ENCODE measurements around the gene WNK1.

Gene WNK1

DNA sequence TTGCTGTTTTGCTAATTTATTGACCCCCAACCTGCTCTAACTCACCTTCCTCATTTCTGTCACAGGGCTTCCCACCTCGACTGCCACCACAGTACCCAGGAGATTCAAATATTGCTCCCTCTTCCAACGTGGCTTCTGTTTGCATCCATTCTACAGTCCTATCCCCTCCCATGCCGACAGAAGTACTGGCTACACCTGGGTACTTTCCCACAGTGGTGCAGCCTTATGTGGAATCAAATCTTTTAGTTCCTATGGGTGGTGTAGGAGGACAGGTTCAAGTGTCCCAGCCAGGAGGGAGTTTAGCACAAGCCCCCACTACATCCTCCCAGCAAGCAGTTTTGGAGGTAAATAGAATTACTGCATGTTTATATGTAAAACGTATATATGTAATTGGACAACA lies 128.3 kb downstream of the WNK1 start:
- Histone ChIP-seq H3K79me2 (ENCODE audit: insufficient read depth, low read depth) (no peaks in the 10 kb centered on the region), H3K4me1 (ENCODE audit: low read depth, poor library complexity, severe bottlenecking) (peaks cover 67% of the 10 kb centered on the region), H3K27me3 (ENCODE audit: insufficient read depth, low read depth) (no peaks in the 10 kb centered on the region), H3K27ac (no peak overlapping the region), H3K9ac (no peak overlapping the region), H4K20me1 (ENCODE audit: insufficient read depth) (no peaks in the 10 kb centered on the region), H3K4me2 (no peak overlapping the region), H3K36me3 (ENCODE audit: insufficient read depth) (peaks cover 18% of the 10 kb centered on the region; the same call in 1 of the 2 replicates), H3K4me3 (IDR thresholded peaks at IDR 0.05; ENCODE audit: insufficient read depth, low read depth, low read length) (no peak overlapping the region), H2AFZ (ENCODE audit: low read depth) (no peak overlapping the region)
- no peak for TF ChIP-seq CTCF (conservative IDR thresholded peaks at IDR 0.05; ENCODE audit: low read depth, low read length)

GRCh38 chr12:884746-885414 lies 132.5 kb downstream of the WNK1 start:
- H3K9ac ChIP-seq: 0 out of 2 replicates have a peak overlapping the region, but pooled peaks have one; percentile 2
- peak overlapping the region; percentile 79 for H3K4me2 ChIP-seq
- H3K27me3 ChIP-seq (ENCODE audit: insufficient read depth, low read depth): no peaks in the 10 kb centered on the region
- peak; percentile 27; the same call in 1 of the 2 replicates for TF ChIP-seq CTCF (conservative IDR thresholded peaks at IDR 0.05; ENCODE audit: low read depth, low read length)
- peak overlapping the region; percentile 79 for H3K27ac ChIP-seq
- no peaks in the 10 kb centered on the region for H4K20me1 ChIP-seq (ENCODE audit: insufficient read depth)
- no peak overlapping the region for H2AFZ ChIP-seq (ENCODE audit: low read depth)
- peaks cover 24% of the 10 kb centered on the region; the same call in 1 of the 2 replicates for H3K36me3 ChIP-seq (ENCODE audit: insufficient read depth)
- 0 out of 2 replicates have a peak, but pooled peaks cover 4% of the 10 kb centered on the region for H3K79me2 ChIP-seq (ENCODE audit: insufficient read depth, low read depth)
- H3K4me1 ChIP-seq (ENCODE audit: low read depth, poor library complexity, severe bottlenecking): peaks cover 82% of the 10 kb centered on the region
- H3K4me3 ChIP-seq (IDR thresholded peaks at IDR 0.05; ENCODE audit: insufficient read depth, low read depth, low read length): no peak overlapping the region

DNA sequence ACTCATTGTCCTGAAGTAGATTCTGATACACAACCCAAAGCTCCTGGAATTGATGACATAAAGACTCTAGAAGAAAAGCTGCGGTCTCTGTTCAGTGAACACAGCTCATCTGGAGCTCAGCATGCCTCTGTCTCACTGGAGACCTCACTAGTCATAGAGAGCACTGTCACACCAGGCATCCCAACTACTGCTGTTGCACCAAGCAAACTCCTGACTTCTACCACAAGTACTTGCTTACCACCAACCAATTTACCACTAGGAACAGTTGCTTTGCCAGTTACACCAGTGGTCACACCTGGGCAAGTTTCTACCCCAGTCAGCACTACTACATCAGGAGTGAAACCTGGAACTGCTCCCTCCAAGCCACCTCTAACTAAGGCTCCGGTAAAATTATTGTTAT lies 133.3 kb downstream of the WNK1 start:
- Histone ChIP-seq H3K9ac (peak overlapping the region; percentile 2; the same call in 1 of the 2 replicates), H3K4me2 (peak overlapping the region; percentile 79), H3K27me3 (ENCODE audit: insufficient read depth, low read depth) (no peaks in the 10 kb centered on the region; the same call in 1 of the 2 replicates), H3K27ac (peak overlapping the region; percentile 79), H3K79me2 (ENCODE audit: insufficient read depth, low read depth) (0 out of 2 replicates have a peak, but pooled peaks cover 4% of the 10 kb centered on the region), H3K4me3 (IDR thresholded peaks at IDR 0.05; ENCODE audit: insufficient read depth, low read depth, low read length) (no peak overlapping the region), H3K4me1 (ENCODE audit: low read depth, poor library complexity, severe bottlenecking) (peaks cover 74% of the 10 kb centered on the region), H2AFZ (ENCODE audit: low read depth) (no peak overlapping the region), H4K20me1 (ENCODE audit: insufficient read depth) (no peaks in the 10 kb centered on the region), H3K36me3 (ENCODE audit: insufficient read depth) (peaks cover 24% of the 10 kb centered on the region; the same call in 1 of the 2 replicates)
- no peak for TF ChIP-seq CTCF (conservative IDR thresholded peaks at IDR 0.05; ENCODE audit: low read depth, low read length)

- H3K4me3 ChIP-seq (IDR thresholded peaks at IDR 0.05; ENCODE audit: insufficient read depth, low read depth, low read length): no peak overlapping the region
- 0 out of 2 replicates have a peak, but pooled peaks cover 4% of the 10 kb centered on the region for H3K79me2 ChIP-seq (ENCODE audit: insufficient read depth, low read depth)
- no peaks in the 10 kb centered on the region for H4K20me1 ChIP-seq (ENCODE audit: insufficient read depth)
- peak overlapping the region; percentile 48; the same call in 1 of the 2 replicates for H3K4me2 ChIP-seq
- H3K9ac ChIP-seq: no peak overlapping the region; the same call in 1 of the 2 replicates
- H3K36me3 ChIP-seq (ENCODE audit: insufficient read depth): peaks cover 24% of the 10 kb centered on the region; the same call in 1 of the 2 replicates
- H3K27me3 ChIP-seq (ENCODE audit: insufficient read depth, low read depth): no peaks in the 10 kb centered on the region; the same call in 1 of the 2 replicates
- TF ChIP-seq CTCF (conservative IDR thresholded peaks at IDR 0.05; ENCODE audit: low read depth, low read length): no peak
- peaks cover 70% of the 10 kb centered on the region for H3K4me1 ChIP-seq (ENCODE audit: low read depth, poor library complexity, severe bottlenecking)
- no peak overlapping the region for H2AFZ ChIP-seq (ENCODE audit: low read depth)
- H3K27ac ChIP-seq: peak overlapping the region; percentile 79
Observed at GRCh38 chr12:886206-886605, 133.8 kb downstream of the WNK1 start.
